H1 (cell line): ENCODE data around the gene CD163. TPM values are rescaled to one million over a fixed set of nuclear protein-coding genes. Genes with fewer than 3 reads are reported as not detected.

Experiments used
- CTCF ChIA-PET: fragments of 300-600 bp; sonication (Branson Sonifier 250); formaldehyde crosslinking; loops from one replicate; lab custom pipeline; 2021; ENCODE audit not compliant: partially characterized antibody; lab: Charles Lee
- POLR2A ChIA-PET: fragments of 300-600 bp; sonication (Branson Sonifier 250); formaldehyde crosslinking; loops from one replicate; lab custom pipeline; 2021; ENCODE audit warnings: inconsistent platforms; ENCODE audit not compliant: partially characterized antibody; lab: Charles Lee
- DNase-seq, 2 experiments: peaks; one replicate each; pipeline versions ENCODE4 v3.0.0 to v3.0.0-alpha.2; 2010 to 2022; ENCODE audit warnings: low spot score in 2 of 2, low read depth in 1 of 2, mixed read lengths in 1 of 2
- FAIRE-seq: peaks from 2 replicates; lab custom pipeline; 2011; peaks lifted over from hg19 to GRCh38; lab: Jason Lieb, UNC
- H2AFZ ChIP-seq: 2 replicates; pipeline ENCODE4 v1.8.1; 2012; ENCODE audit warnings: low read length, inconsistent platforms
- H2AK5ac ChIP-seq: 2 replicates; pipeline ENCODE4 v1.6.1; 2013; ENCODE audit warnings: low read depth, low read length
- H2BK120ac ChIP-seq: replicated peaks from 2 replicates; pipeline ENCODE3; 2013; ENCODE audit warnings: low read depth, low read length, inconsistent platforms
- H2BK12ac ChIP-seq: 2 replicates; pipeline ENCODE4 v1.6.1; 2013; ENCODE audit warnings: low read depth, low read length
- H2BK15ac ChIP-seq: 2 replicates; pipeline ENCODE4 v1.6.1; 2013; ENCODE audit warnings: low read length
- H2BK20ac ChIP-seq: 2 replicates; pipeline ENCODE4 v1.6.1; 2013; ENCODE audit warnings: low read length
- H2BK5ac ChIP-seq: 2 replicates; pipeline ENCODE4 v1.6.1; 2013; ENCODE audit warnings: low read depth, low read length
- H3K14ac ChIP-seq: 2 replicates; pipeline ENCODE4 v1.6.1; 2013; ENCODE audit warnings: inconsistent platforms; ENCODE audit not compliant: insufficient read length
- H3K18ac ChIP-seq: 2 replicates; pipeline ENCODE4 v1.6.1; 2013; ENCODE audit warnings: low read length; ENCODE audit errors: extremely low read depth
- H3K23ac ChIP-seq: 2 replicates; pipeline ENCODE4 v1.6.1; 2013; ENCODE audit warnings: inconsistent platforms; ENCODE audit not compliant: insufficient read length
- H3K23me2 ChIP-seq: 2 replicates; pipeline ENCODE4 v1.6.1; 2013; ENCODE audit warnings: low read depth, low read length
- H3K27ac ChIP-seq: 2 replicates; pipeline ENCODE4 v1.6.1; 2011; ENCODE audit warnings: low read depth, low read length, inconsistent platforms
- H3K27me3 ChIP-seq, 4 experiments: replicated peaks in 1 of 4; 1 replicate in 1 of 4; 2 replicates in 3 of 4; pipeline versions ENCODE4 v1.6.1 to v1.8.1; 2011 to 2013; ENCODE audit warnings: low read length in 3 of 4, mild to moderate bottlenecking in 3 of 4, inconsistent platforms in 2 of 4, mixed read lengths in 2 of 4, moderate library complexity in 1 of 4; ENCODE audit not compliant: control insufficient read depth in 3 of 4, insufficient read depth in 3 of 4; ENCODE audit errors: extremely low read depth in 1 of 4
- H3K36me3 ChIP-seq, 4 experiments: 2 replicates each; pipeline versions ENCODE4 v1.6.1 to v1.8.1; 2011 to 2013; ENCODE audit warnings: mild to moderate bottlenecking in 4 of 4, low read length in 3 of 4, moderate library complexity in 2 of 4, control low read depth in 1 of 4, inconsistent platforms in 1 of 4; ENCODE audit not compliant: insufficient read depth in 4 of 4, control insufficient read depth in 2 of 4
- H3K4ac ChIP-seq: replicated peaks from 2 replicates; pipeline ENCODE3; 2013; ENCODE audit warnings: low read length, low read depth, mixed read lengths, inconsistent platforms; ENCODE audit not compliant: insufficient read length
- H3K4me1 ChIP-seq, 4 experiments: replicated peaks in 1 of 4; 1 replicate in 1 of 4; 2 replicates in 3 of 4; pipeline versions ENCODE4 v1.6.1 to v1.8.1; 2011 to 2013; ENCODE audit warnings: low read length in 3 of 4, inconsistent platforms in 2 of 4, mixed read lengths in 1 of 4; ENCODE audit not compliant: insufficient read depth in 4 of 4, control insufficient read depth in 3 of 4
- H3K4me2 ChIP-seq, 2 experiments: 2 replicates each; pipeline versions ENCODE4 v1.6.1 to v1.8.1; 2011 to 2013; ENCODE audit warnings: low read depth in 2 of 2, low read length in 2 of 2, control low read depth in 1 of 2, inconsistent platforms in 1 of 2, mild to moderate bottlenecking in 1 of 2; ENCODE audit not compliant: insufficient read depth in 1 of 2
- H3K4me3 ChIP-seq, 4 experiments: fragments of 200-600, 300-600 bp in 1 of 4; sonication (generic), shearing (Covaris generic), sonication (Bioruptor Twin) in 1 of 4; 2 replicates each; pipeline versions ENCODE4 v1.5.1 to v1.8.1; 2011 to 2016; ENCODE audit warnings: low read length in 4 of 4, low read depth in 3 of 4, control low read depth in 2 of 4, inconsistent platforms in 2 of 4, mild to moderate bottlenecking in 2 of 4, mixed read lengths in 1 of 4, moderate library complexity in 1 of 4; ENCODE audit not compliant: insufficient read depth in 2 of 4; ENCODE audit errors: extremely low read depth in 1 of 4
- H3K56ac ChIP-seq: replicated peaks from 2 replicates; pipeline ENCODE3; 2013; ENCODE audit warnings: low read depth, mild to moderate bottlenecking, mixed read lengths, low read length, inconsistent platforms; ENCODE audit not compliant: insufficient read length
- H3K79me1 ChIP-seq: 2 replicates; pipeline ENCODE4 v1.6.1; 2013; ENCODE audit warnings: low read depth, low read length, control low read depth
- H3K79me2 ChIP-seq, 2 experiments: 2 replicates each; pipeline versions ENCODE4 v1.6.1 to v1.8.1; 2012 to 2013; ENCODE audit warnings: low read length in 2 of 2, mild to moderate bottlenecking in 2 of 2, inconsistent platforms in 1 of 2; ENCODE audit not compliant: insufficient read depth in 2 of 2, control insufficient read depth in 1 of 2
- H3K9ac ChIP-seq, 4 experiments: replicated peaks in 1 of 4; 1 replicate in 1 of 4; 2 replicates in 3 of 4; pipeline versions ENCODE4 v1.6.1 to v1.8.1; 2011 to 2013; ENCODE audit warnings: low read depth in 3 of 4, low read length in 3 of 4, control low read depth in 2 of 4, mild to moderate bottlenecking in 2 of 4, moderate library complexity in 2 of 4, inconsistent platforms in 1 of 4; ENCODE audit errors: extremely low read depth in 1 of 4
- H3K9me3 ChIP-seq, 2 experiments: 2 replicates each; pipeline versions ENCODE4 v1.6.1 to v1.8.1; 2012 to 2013; ENCODE audit warnings: mild to moderate bottlenecking in 2 of 2, moderate library complexity in 2 of 2, control low read depth in 1 of 2, inconsistent platforms in 1 of 2, low read depth in 1 of 2, low read length in 1 of 2, mixed read lengths in 1 of 2; ENCODE audit not compliant: insufficient read depth in 2 of 2
- H4K20me1 ChIP-seq, 2 experiments: replicated peaks in 1 of 2; 2 replicates each; pipeline versions ENCODE3 to v1.8.1; 2011 to 2013; ENCODE audit warnings: inconsistent platforms in 2 of 2, low read length in 2 of 2, mild to moderate bottlenecking in 1 of 2; ENCODE audit not compliant: insufficient read depth in 2 of 2, control insufficient read depth in 1 of 2
- H4K5ac ChIP-seq: 2 replicates; pipeline ENCODE4 v1.6.1; 2013; ENCODE audit warnings: low read length, low read depth, mixed read lengths, inconsistent platforms; ENCODE audit not compliant: insufficient read length
- H4K8ac ChIP-seq: 2 replicates; pipeline ENCODE4 v1.8.0; 2013; ENCODE audit warnings: mild to moderate bottlenecking, moderate library complexity, low read length, inconsistent platforms; ENCODE audit not compliant: insufficient read depth; ENCODE audit errors: extremely low read depth
- H4K91ac ChIP-seq: replicated peaks from 2 replicates; pipeline ENCODE3; 2013; ENCODE audit warnings: low read length, mixed read lengths, inconsistent platforms; ENCODE audit not compliant: insufficient read length
- CREB1 ChIP-seq: IDR thresholded peaks from 2 replicates; pipeline ENCODE4 v1.6.1; 2012; ENCODE audit warnings: inconsistent platforms
- KDM5A ChIP-seq: fragments of 200-600 bp; IDR thresholded peaks from 2 replicates; pipeline ENCODE4 v1.7.1; 2012; ENCODE audit warnings: mild to moderate bottlenecking, low read length, inconsistent platforms, mixed read lengths
- PHF8 ChIP-seq: fragments of 200-600 bp; sonication (generic); conservative IDR thresholded peaks from 2 replicates; pipeline ENCODE4 v1.7.1; 2012; ENCODE audit warnings: low read depth, mild to moderate bottlenecking, inconsistent platforms, low read length, moderate library complexity
- POU5F1 ChIP-seq: IDR thresholded peaks from 2 replicates; pipeline ENCODE4 v1.6.1; 2011; ENCODE audit warnings: low read depth, mild to moderate bottlenecking, low read length, moderate library complexity
- RAD21 ChIP-seq, 2 experiments: IDR thresholded peaks in 1 of 2; conservative IDR thresholded peaks in 1 of 2; 2 replicates each; pipeline ENCODE4 v1.6.1; 2011; ENCODE audit warnings: low read depth in 2 of 2, low read length in 2 of 2, improper control_type of control experiment in 1 of 2, inconsistent platforms in 1 of 2, mild to moderate bottlenecking in 1 of 2, moderate library complexity in 1 of 2
- SP4 ChIP-seq: IDR thresholded peaks from 2 replicates; pipeline ENCODE4 v1.6.1; 2012; ENCODE audit warnings: low read length, inconsistent platforms
- TCF12 ChIP-seq: IDR thresholded peaks from 2 replicates; pipeline ENCODE4 v1.6.1; 2011; ENCODE audit warnings: low read depth, mild to moderate bottlenecking, low read length
- WGBS, 2 experiments: shearing (Covaris generic) in 1 of 2; methylation state at CpG; one replicate each; pipeline versions ENCODE4 v1.1.6 to v1.1.7; 2013 to 2015; ENCODE audit warnings: low lambda C conversion rate in 2 of 2, mixed read lengths in 2 of 2, inconsistent platforms in 1 of 2, low coverage in 1 of 2, missing lambda C conversion rate in 1 of 2; ENCODE audit not compliant: insufficient replicate concordance in 2 of 2, insufficient coverage in 1 of 2, insufficient read length in 1 of 2; ENCODE audit errors: extremely low coverage in 1 of 2, missing lambda C conversion rate in 1 of 2; 5-methylcytosine and 5-hydroxymethylcytosine counted together
- long read RNA-seq, 2 experiments: library from RNA in 1 of 2; library from capped mRNA in 1 of 2; stranded (forward); transcript quantifications; one replicate each; pipeline ENCODE4 v2.0.0, GENCODE V29; 2021; ENCODE audit warnings: inconsistent platforms in 1 of 2
- polyA minus RNA-seq, 3 experiments: library from RNA; depleted of rRNA, polyadenylated mRNA; stranded (reverse); fragments of >200 nt; gene quantifications; 1 replicate in 2 of 3; 2 replicates in 1 of 3; pipeline ENCODE4 v1.2.3, GENCODE V29; 2011
- polyA plus RNA-seq, 7 experiments: library from polyadenylated mRNA; depleted of rRNA in 3 of 7; stranded (reverse) in 5 of 7; unstranded in 2 of 7; fragments of >200 nt in 5 of 7; fragments of 200-250 nt in 2 of 7; gene quantifications; 1 replicate in 5 of 7; 2 replicates in 1 of 7; 4 replicates in 1 of 7; pipeline versions ENCODE4 v1.2.1 to v1.2.3, GENCODE V29; 2011 to 2013; ENCODE audit warnings: missing spikeins in 2 of 7, mixed read lengths in 2 of 7
- total RNA-seq: library from RNA; stranded (reverse); fragmentation: NEBNext Ultra II Directional; extraction: Animal tissue kit (Norgen Biotek cat#: 25700); gene quantifications from 2 replicates; pipeline ENCODE4 v1.2.1, GENCODE V29; 2021

CD163 gene
- total RNA-seq, result not detected in 2 replicates
- polyA plus RNA-seq (2011; rRNA removed), result 0.02 TPM in 1 of 2 replicates, not detected in the other
- not detected for polyA plus RNA-seq (2011; cell fraction: cytosol; rRNA removed)
- not detected for polyA plus RNA-seq (2011; cell fraction: nucleus; rRNA removed)
- polyA plus RNA-seq (2012, experiment 1 of 2), result 0.11 to 0.31 TPM (median 0.16 TPM) in 3 of 4 replicates, not detected in the other
- polyA plus RNA-seq (2012, experiment 2 of 2), result not detected
- 0.57 TPM for polyA plus RNA-seq (2013, experiment 1 of 2)
- 0.02 TPM for polyA plus RNA-seq (2013, experiment 2 of 2)
- polyA minus RNA-seq (2011; rRNA and poly(A)+ RNA removed), result not detected in 2 replicates
- not detected for polyA minus RNA-seq (2011; cell fraction: cytosol; rRNA and poly(A)+ RNA removed)
- not detected for polyA minus RNA-seq (2011; cell fraction: nucleus; rRNA and poly(A)+ RNA removed)
- long read RNA-seq, experiment 1, result 0 reads
- long read RNA-seq, experiment 2, result 0 reads

GRCh38 chr12:7503686-7504415 is at the start of gene CD163:
CD163 (minus strand) TSS chr12:7503777; CDS start chr12:7503690, 87 bp downstream.
- Histone ChIP-seq H2BK5ac (no peak within 1 kb of the TSS), H3K36me3 (no peaks in the 10 kb centered on the region), H4K5ac (no peak within 1 kb of the TSS), H2BK20ac (no peak within 1 kb of the TSS), H3K4me3 (no peak within 1 kb of the TSS), H3K18ac (no peak within 1 kb of the TSS), H2BK15ac (no peak within 1 kb of the TSS), H3K4me2 (no peak within 1 kb of the TSS), H3K9ac (no peak within 1 kb of the TSS), H2BK120ac (no peak within 1 kb of the TSS), H3K4me1 (no peaks in the 10 kb centered on the region), H3K23me2 (no peaks in the 10 kb centered on the region), H3K9me3 (no peaks in the 10 kb centered on the region), H3K27me3 (no peaks in the 10 kb centered on the region), H4K91ac (no peak within 1 kb of the TSS), H3K56ac (no peak within 1 kb of the TSS), H2AFZ (no peak within 1 kb of the TSS), H4K8ac (no peak within 1 kb of the TSS), H3K79me2 (no peaks in the 10 kb centered on the region), H4K20me1 (no peaks in the 10 kb centered on the region), H2BK12ac (no peak within 1 kb of the TSS), H3K4ac (no peak within 1 kb of the TSS), H3K27ac (no peak within 1 kb of the TSS), H2AK5ac (no peak within 1 kb of the TSS), H3K23ac (no peak within 1 kb of the TSS), H3K14ac (no peak within 1 kb of the TSS), H3K79me1 (no peaks in the 10 kb centered on the region)
- FAIRE-seq, result no peak
- no peak for DNase-seq
- WGBS, 2 experiments, result 92% methylated on average over 2 of the region's 2 CpGs; no CpG with 5 or more reads in 1 of the 2 experiments
- ChIA-PET CTCF (interaction anchor here (0.5 kb wide), 1 partner anchor 12 kb away, joined by 3 read pairs; no protein-coding TSS in a partner anchor), POLR2A (interaction anchor here (0.7 kb wide), 1 partner anchor 9 kb away, joined by 3 read pairs; no protein-coding TSS in a partner anchor)
- TF ChIP-seq CREB1 (no peak), RAD21 (IDR thresholded peaks at IDR 0.05 in 1 of 2, conservative IDR thresholded peaks at IDR 0.05 in 1 of 2; ENCODE audit: low read depth in 2 of 2, low read length in 2 of 2) (no peak), POU5F1 (no peak), KDM5A (no peak), TCF12 (no peak), PHF8 (no peak), SP4 (no peak)
